Ovary (tissue), 3 donors: Measurements from ENCODE around the gene HAL.

Source experiments
- EP300 ChIP-seq: sonication (generic); formaldehyde crosslinking; IDR thresholded peaks from one replicate; pipeline ENCODE4 v1.6.1; 2017; ENCODE audit warnings: antibody characterized with exemption
- TF ChIP-seq, protein P1 (sequence below), 3 donors: fragments of 450-650 bp in 2 of 3; fragments of 200-600 bp in 1 of 3; IDR thresholded peaks; one replicate each; pipeline versions ENCODE4 v1.5.1 to v1.8.0; 2016 to 2022; ENCODE audit warnings: antibody characterized with exemption in 3 of 3, mild to moderate bottlenecking in 1 of 3
- donor health status: DM: no; HTN: no; CAD: no.

DNA sequence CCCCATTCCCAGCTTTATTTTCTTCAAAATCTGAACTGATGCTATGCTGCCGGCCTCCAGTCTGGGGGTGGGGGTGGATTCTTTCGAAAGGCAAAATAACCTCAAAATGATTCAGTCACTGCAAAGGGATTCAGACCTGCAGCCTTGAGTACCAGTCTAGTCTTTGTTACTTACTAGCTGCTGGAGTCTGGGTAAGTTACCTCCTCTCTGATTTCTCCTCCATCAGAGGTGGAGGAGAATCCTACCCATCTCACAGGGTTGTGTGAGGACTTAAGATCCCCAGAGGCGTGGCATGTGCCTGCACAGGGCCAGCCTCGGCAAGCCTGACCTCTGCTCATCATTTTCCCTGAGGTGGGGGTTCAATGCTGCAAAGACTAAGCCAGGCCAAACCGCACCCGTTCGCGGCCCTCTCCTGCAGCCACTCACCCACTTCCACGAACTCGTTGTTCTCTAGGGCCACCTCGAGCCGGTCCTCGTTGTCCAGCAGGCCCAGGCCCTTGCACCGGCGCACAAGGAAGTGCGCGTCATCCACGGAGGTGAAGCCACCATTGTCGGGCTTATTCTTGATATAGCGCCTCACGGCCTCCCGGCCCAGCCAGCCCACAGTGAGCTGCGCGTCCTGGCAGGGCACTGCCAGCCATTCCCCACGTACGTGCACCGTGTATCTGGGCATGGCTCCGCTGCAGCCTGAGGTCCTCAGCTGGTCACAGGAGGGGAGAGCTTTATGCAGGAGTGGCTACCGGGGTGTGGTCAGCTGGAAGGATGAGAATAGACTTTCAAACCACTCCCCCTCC, 709 bp downstream of the HAL start:
- no peak for TF ChIP-seq EP300
- TF ChIP-seq, protein P1, sequence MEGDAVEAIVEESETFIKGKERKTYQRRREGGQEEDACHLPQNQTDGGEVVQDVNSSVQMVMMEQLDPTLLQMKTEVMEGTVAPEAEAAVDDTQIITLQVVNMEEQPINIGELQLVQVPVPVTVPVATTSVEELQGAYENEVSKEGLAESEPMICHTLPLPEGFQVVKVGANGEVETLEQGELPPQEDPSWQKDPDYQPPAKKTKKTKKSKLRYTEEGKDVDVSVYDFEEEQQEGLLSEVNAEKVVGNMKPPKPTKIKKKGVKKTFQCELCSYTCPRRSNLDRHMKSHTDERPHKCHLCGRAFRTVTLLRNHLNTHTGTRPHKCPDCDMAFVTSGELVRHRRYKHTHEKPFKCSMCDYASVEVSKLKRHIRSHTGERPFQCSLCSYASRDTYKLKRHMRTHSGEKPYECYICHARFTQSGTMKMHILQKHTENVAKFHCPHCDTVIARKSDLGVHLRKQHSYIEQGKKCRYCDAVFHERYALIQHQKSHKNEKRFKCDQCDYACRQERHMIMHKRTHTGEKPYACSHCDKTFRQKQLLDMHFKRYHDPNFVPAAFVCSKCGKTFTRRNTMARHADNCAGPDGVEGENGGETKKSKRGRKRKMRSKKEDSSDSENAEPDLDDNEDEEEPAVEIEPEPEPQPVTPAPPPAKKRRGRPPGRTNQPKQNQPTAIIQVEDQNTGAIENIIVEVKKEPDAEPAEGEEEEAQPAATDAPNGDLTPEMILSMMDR (IDR thresholded peaks at IDR 0.05) = no peak
